ENCODE data around the gene CACNA1G.

DNA sequence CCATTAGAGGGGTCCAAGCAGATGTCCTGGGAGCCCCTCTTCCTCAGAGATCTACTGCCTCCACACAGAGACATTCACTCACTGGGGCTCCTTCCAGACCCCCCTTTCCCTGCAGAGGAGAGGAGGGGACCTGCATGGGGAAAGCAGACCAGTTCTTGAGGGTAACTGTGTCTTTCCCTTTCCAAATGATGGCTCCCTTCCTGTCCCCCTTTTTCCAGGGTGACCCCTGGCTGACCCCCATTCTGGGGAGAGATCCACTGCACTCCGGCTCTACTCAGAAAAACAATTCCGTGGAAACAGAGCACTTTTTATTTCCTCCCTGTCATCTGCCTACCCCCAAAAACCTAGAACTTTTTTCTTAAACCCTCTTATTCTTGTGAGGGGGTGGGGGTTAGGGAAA lies 6.4 kb downstream of the CACNA1G start:
- TF ChIP-seq POLR2A (IDR thresholded peaks at IDR 0.05) (no peak), POLR2AphosphoS5 (IDR thresholded peaks at IDR 0.05) (no peak)

Data from prostate gland (tissue), 1 donor.